ENCODE results near the gene TRIM9. TPM values are rescaled to one million over a fixed set of nuclear protein-coding genes. Genes with fewer than 3 reads are reported as not detected.

The TRIM9 gene
- total RNA-seq, 1 donor: not detected

DNA sequence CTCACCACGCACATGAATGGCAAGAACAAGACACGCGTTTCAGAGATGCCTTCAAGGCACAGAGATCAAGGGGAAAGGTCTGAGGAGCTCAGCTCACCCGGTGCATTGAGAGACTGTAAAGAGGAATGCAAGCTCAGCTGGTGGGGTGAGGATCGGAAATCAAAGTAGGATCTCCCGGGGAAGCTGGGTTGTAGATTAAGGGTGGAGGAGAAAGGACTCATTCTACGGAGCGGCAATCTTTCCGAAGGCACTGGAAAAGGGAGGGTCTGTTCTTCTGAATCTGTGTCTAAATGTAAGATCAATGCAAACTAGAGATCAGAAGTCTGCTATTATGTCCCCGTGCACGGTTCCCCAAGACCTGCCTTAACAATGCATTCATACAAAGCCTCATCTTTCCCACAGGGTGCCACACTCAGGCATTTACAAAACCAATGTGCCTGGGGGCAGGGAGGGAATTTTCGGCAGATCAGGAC, 109.0 kb downstream of the TRIM9 start:
- H3K4me3 ChIP-seq (ENCODE audit: low read depth, low read length): no peak overlapping the region
- DNase-seq (ENCODE audit: low read depth): no peak
- TF ChIP-seq, protein P1, sequence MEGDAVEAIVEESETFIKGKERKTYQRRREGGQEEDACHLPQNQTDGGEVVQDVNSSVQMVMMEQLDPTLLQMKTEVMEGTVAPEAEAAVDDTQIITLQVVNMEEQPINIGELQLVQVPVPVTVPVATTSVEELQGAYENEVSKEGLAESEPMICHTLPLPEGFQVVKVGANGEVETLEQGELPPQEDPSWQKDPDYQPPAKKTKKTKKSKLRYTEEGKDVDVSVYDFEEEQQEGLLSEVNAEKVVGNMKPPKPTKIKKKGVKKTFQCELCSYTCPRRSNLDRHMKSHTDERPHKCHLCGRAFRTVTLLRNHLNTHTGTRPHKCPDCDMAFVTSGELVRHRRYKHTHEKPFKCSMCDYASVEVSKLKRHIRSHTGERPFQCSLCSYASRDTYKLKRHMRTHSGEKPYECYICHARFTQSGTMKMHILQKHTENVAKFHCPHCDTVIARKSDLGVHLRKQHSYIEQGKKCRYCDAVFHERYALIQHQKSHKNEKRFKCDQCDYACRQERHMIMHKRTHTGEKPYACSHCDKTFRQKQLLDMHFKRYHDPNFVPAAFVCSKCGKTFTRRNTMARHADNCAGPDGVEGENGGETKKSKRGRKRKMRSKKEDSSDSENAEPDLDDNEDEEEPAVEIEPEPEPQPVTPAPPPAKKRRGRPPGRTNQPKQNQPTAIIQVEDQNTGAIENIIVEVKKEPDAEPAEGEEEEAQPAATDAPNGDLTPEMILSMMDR (IDR thresholded peaks at IDR 0.05; ENCODE audit: insufficient read depth, low read depth, low read length): no peak

DNA sequence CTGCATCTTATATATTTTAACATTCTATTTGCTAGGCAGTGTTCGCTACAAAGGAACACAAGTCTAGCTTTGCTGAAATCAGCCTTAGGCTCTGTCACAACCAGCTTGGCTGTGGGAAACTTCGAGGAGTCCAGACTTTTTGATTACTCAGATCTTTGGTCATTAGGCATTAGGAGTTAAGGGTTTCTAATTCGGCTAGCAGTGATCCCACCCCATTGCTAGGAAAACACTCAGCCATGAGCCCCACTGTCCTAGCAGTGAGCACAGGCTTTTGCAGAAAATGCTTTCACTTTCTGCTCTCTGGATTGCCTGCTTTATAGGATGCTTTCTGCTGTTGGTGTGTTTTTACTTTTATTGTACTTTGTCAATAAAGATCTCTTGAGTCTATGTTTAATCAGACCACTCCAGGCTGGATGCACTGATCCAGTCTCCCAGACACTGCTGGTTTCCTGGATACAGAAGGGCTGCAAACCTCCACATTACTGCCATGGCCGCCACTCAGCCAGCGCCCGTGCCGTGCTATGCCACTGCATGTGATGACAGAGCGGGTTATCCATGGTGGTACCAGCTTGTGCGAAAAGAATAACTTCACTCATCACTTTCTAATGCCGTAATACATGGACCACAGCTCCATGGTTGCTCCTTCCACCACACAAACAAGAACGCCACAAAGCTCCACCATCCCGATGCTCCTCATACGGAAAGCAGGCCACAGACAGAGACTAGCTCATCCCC, 109.6 kb downstream of the TRIM9 start:
- H3K4me3 ChIP-seq (ENCODE audit: low read depth, low read length): no peak overlapping the region
- DNase-seq (ENCODE audit: low read depth): peak; percentile 16
- TF ChIP-seq, protein P1 (IDR thresholded peaks at IDR 0.05; ENCODE audit: insufficient read depth, low read depth, low read length): no peak

DNA sequence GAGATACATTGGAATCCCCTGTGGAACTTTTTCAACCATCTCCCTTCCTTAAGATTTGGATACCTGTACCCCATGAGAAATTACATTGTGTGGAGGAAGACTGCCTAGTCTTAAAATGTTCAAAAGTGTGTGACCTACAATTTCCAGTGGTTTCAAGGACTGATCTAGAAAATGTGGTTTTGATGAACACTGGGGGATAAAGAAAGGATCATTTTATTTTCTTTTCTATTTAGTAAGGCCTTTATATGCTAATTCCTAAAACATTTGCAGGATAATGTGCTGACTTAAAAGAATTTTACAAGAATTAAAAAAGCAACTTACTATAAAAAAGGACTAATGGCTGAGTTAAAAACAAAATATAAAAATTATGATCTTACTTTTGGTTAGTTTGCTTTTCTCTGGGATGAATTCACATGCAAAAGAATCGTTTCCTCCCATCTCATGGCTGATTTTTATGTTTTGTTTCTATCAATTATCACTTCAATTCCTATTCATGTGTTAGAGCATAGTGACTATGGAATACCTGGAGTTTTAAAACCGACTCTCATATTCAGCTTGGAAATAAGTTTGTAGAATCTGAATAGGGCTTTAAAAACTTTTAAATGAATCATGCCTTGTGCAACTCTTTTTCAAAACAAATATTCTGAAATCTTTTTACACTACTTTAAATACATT, 110.7 kb downstream of the TRIM9 start:
- H3K4me3 ChIP-seq (ENCODE audit: low read depth, low read length): no peak overlapping the region
- TF ChIP-seq, protein P1 (IDR thresholded peaks at IDR 0.05; ENCODE audit: insufficient read depth, low read depth, low read length): no peak
- DNase-seq (ENCODE audit: low read depth): no peak

DNA sequence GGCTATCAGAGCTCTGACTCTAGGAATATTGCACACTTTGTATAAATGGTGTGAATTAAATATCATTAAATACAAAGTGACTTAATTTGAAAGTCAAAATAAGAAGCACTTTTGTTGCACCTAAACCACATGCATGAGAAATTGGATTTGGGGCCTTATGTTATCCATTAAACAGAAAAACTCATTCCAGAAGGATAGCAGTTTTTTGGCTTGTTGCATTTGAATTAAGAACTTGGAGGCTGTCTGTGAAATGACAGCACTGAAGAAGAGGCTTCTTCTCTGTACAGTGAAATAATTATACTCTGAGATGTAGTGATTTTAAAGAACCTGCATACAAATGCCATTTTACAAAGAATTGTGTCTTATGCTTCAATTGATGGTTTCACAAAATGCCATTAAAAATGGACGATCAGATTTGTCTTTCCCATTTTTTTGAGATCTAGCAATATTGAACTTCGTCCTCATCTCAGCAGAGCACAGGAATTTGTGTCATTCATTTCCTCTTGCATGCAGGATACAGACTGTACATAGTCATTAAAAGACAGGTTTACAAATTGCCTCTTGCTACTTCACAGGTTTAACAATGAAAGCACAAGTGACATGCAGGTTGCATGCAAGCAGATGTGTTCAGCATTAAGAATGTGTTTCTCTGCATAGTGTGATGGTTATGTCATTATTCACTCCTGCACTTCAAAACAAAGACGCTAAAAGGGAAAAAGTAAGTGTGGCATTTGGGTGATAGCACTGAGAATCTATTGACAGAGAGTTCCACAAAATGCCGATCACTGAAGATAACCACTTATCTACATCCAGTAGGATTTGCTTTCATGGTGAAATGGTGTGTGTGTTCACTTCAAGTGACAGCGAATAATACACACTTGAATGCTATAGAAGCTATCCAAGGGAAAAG, 114.7 kb downstream of the TRIM9 start:
- DNase-seq (ENCODE audit: low read depth): no peak
- TF ChIP-seq, protein P1 (IDR thresholded peaks at IDR 0.05; ENCODE audit: insufficient read depth, low read depth, low read length): no peak
- no peak overlapping the region for H3K4me3 ChIP-seq (ENCODE audit: low read depth, low read length)

DNA sequence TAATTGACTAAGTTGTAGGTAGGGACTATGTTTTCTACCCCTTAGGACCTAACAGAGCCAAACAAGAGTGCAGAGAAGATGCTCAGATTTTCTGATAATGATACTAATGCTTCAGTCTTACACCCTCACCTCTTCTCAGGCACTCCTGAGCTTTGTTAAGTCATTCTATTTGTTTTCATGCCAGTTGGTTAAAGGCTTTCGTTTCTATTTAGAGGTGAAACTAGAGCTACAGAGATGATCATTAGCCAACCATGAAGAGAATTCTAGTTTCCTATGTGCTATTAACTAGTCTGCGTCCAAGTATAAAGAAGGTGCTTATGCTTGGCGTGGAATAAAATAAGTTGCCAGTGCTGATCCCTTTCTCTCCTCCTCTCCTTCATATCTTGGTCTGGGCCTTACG, 116.0 kb downstream of the TRIM9 start:
- DNase-seq (ENCODE audit: low read depth): no peak
- no peak overlapping the region for H3K4me3 ChIP-seq (ENCODE audit: low read depth, low read length)
- TF ChIP-seq, protein P1 (IDR thresholded peaks at IDR 0.05; ENCODE audit: insufficient read depth, low read depth, low read length): no peak

DNA sequence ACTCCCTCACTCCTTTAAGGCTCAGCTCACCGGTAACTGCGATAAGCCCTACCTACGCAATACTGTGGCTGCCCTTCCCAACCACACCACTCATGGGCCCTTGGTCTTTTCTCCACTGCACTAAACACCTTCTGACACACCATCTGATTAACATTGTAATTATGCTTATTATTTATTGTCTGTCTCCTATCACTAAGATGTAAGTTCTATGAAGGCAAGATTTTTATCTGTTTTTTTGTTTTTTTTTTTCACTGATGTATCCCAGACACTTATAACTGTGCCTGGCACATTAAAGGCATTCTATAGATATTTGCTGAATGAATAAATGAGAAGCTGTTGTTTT, 116.4 kb downstream of the TRIM9 start:
- TF ChIP-seq, protein P1 (IDR thresholded peaks at IDR 0.05; ENCODE audit: insufficient read depth, low read depth, low read length): no peak
- DNase-seq (ENCODE audit: low read depth): no peak
- H3K4me3 ChIP-seq (ENCODE audit: low read depth, low read length): no peak overlapping the region
